Measurements from ENCODE around the gene LIN28B. TPM values are rescaled to one million over a fixed set of nuclear protein-coding genes. Genes with fewer than 3 reads are reported as not detected.

LIN28B gene
- polyA plus RNA-seq, 1 experiment, result not detected

GRCh38 chr6:105066233-105066632, 109.3 kb downstream of the LIN28B start:
- Histone ChIP-seq H3K27me3 (ENCODE audit: control insufficient read depth, insufficient read depth, low read length) (no peaks in the 10 kb centered on the region), H3K36me3 (ENCODE audit: control insufficient read depth, insufficient read depth, low read length) (no peaks in the 10 kb centered on the region), H3K4me3 (ENCODE audit: low read depth, low read length) (no peak overlapping the region)
- no peak for DNase-seq (ENCODE audit: low read depth)
- CTCF ChIA-PET, result interaction anchor here (1.0 kb wide), 1 partner anchor 337 kb away, joined by 3 read pairs; the partner anchor contains the start of gene PREP
- POLR2A ChIA-PET, result no interaction called here
- no peak for TF ChIP-seq CTCF (IDR thresholded peaks at IDR 0.05; ENCODE audit: insufficient read depth, low read depth, low read length)

DNA sequence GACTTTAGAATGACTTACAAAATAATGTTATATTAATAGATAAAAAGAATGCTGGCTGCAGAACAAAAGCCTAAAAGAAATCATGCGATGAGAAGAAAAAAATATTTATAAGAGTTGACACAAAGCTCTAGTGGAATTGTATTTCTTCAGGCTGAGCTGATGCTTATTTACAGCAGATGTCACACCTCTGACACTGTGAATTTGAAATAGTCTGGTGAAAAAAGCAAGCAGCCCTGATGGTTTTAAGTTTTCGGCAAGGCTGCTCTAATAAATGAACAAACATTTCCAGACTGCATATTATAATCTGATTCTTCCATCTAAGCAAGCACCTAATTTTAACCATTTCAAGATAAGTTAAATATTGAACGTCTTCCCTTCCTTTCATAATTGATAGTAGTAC, 109.9 kb downstream of the LIN28B start:
- Histone ChIP-seq H3K36me3 (ENCODE audit: control insufficient read depth, insufficient read depth, low read length) (no peaks in the 10 kb centered on the region), H3K27me3 (ENCODE audit: control insufficient read depth, insufficient read depth, low read length) (no peaks in the 10 kb centered on the region), H3K4me3 (ENCODE audit: low read depth, low read length) (no peak overlapping the region)
- no peak for TF ChIP-seq CTCF (IDR thresholded peaks at IDR 0.05; ENCODE audit: insufficient read depth, low read depth, low read length)
- ChIA-PET POLR2A (no interaction called here), CTCF (interaction anchor here (1.0 kb wide), 1 partner anchor 336 kb away, joined by 3 read pairs; the partner anchor contains the start of gene PREP)
- no peak for DNase-seq (ENCODE audit: low read depth)

DNA sequence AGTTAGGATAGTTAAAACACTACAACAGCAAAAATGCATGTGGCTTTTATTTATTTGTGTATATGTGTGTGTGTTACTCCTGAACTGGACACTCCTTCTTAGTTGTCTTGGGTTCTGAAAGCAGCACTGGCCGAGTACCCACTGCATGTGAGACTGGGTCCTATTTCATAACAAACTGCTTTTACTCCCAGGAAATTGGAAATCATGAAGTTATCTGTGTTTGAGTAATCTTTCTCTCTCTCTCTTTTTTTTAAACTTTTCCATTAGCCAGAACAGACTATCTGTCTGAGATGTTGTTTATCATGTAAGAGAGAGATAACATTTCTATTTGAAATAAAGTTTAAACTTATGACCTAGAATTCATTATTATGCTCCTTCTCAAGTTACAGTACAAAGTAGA, 110.4 kb downstream of the LIN28B start:
- DNase-seq (ENCODE audit: low read depth), result no peak
- TF ChIP-seq CTCF (IDR thresholded peaks at IDR 0.05; ENCODE audit: insufficient read depth, low read depth, low read length), result no peak
- Histone ChIP-seq H3K36me3 (ENCODE audit: control insufficient read depth, insufficient read depth, low read length) (no peaks in the 10 kb centered on the region), H3K4me3 (ENCODE audit: low read depth, low read length) (no peak overlapping the region), H3K27me3 (ENCODE audit: control insufficient read depth, insufficient read depth, low read length) (no peaks in the 10 kb centered on the region)
- ChIA-PET CTCF (interaction anchor here (1.0 kb wide), 1 partner anchor 335 kb away, joined by 3 read pairs; the partner anchor contains the start of gene PREP), POLR2A (no interaction called here)

DNA sequence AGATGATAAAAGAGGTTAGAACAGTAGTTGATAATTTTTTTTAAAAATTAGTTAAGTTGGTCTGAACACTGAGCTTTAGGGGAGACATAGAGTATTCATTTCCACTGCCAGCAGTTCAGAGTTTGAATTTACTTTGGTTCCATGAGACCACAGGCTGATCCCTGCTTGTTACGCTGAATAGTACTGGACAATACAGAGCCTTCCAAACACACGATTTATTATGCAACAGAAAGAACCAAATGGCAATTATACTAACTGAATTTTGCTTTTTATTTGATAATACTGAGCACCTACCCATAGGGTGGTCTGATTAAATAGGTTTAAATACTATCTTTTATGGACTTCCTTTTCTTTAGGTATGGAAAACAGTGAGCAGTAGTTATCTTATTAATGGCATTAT, 111.5 kb downstream of the LIN28B start:
- TF ChIP-seq CTCF (IDR thresholded peaks at IDR 0.05; ENCODE audit: insufficient read depth, low read depth, low read length), result no peak
- no peak for DNase-seq (ENCODE audit: low read depth)
- POLR2A ChIA-PET, result no interaction called here
- H3K27me3 ChIP-seq (ENCODE audit: control insufficient read depth, insufficient read depth, low read length), result no peaks in the 10 kb centered on the region
- CTCF ChIA-PET, result interaction anchor here (0.7 kb wide), 1 partner anchor 13 kb away, joined by 3 read pairs; no protein-coding TSS in a partner anchor
- H3K4me3 ChIP-seq (ENCODE audit: low read depth, low read length), result no peak overlapping the region
- no peaks in the 10 kb centered on the region for H3K36me3 ChIP-seq (ENCODE audit: control insufficient read depth, insufficient read depth, low read length)

GRCh38 chr6:105069821-105070445, 113.0 kb downstream of the LIN28B start:
- Histone ChIP-seq H3K4me3 (ENCODE audit: low read depth, low read length) (no peak overlapping the region), H3K36me3 (ENCODE audit: control insufficient read depth, insufficient read depth, low read length) (no peaks in the 10 kb centered on the region), H3K27me3 (ENCODE audit: control insufficient read depth, insufficient read depth, low read length) (no peaks in the 10 kb centered on the region)
- CTCF ChIA-PET, result interaction anchor here (0.7 to 0.8 kb wide), 2 partner anchors 11 to 18 kb away, joined by 3 to 5 read pairs; no protein-coding TSS in a partner anchor
- no peak for TF ChIP-seq CTCF (IDR thresholded peaks at IDR 0.05; ENCODE audit: insufficient read depth, low read depth, low read length)
- DNase-seq (ENCODE audit: low read depth), result no peak
- POLR2A ChIA-PET, result no interaction called here

Data from BJ (cell line).